Measurements from ENCODE around the gene ORC3. TPM values are rescaled to one million over a fixed set of nuclear protein-coding genes. Genes with fewer than 3 reads are reported as not detected.
"Not testable (repeated sequence)": the region's sequence is repeated elsewhere in the genome, so short reads cannot be mapped to it uniquely, and the experiment has no call there.

ORC3 gene
- total RNA-seq, 1 experiment from 2014 or later = 25.7 TPM

DNA sequence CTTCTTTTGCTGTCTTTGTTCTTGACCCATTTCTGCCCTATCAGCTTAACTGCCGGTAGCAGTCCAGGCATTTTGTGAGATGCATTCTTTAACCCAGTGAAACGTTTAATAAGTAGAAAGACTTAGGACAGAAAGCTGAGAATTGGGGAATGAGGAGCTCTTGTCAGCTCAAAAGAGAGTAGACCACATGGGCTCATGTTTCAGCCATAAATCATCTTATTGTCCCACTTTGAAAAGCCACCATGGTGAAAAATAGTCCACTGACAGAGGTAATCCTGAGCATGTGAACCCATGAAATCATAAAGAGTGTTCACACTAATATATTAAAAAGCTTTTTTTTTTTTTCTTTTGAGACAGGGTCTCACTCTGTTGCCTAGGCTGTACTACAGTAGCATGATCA is 16.3 kb downstream of the ORC3 start:
- no peak overlapping the region for H2AFZ ChIP-seq (ENCODE audit: low read length)
- H3K27me3 ChIP-seq (ENCODE audit: low read length) = no peaks in the 10 kb centered on the region
- H3K36me3 ChIP-seq (ENCODE audit: low read depth, low read length) = no peaks in the 10 kb centered on the region; the same call in none of the 2 replicates
- no TSS peak for BruUV-seq (replicated peaks)
- no peak overlapping the region for H3K4me3 ChIP-seq (ENCODE audit: low read length)
- no peak overlapping the region for H3K9ac ChIP-seq (ENCODE audit: low read length)
- ChIA-PET CTCF (no interaction called here), POLR2A (ENCODE audit: unreplicated experiment) (interaction anchor here (0.6 kb wide), 1 partner anchor 34 kb away, joined by 7 read pairs; no protein-coding TSS in a partner anchor)
- no peaks in the 10 kb centered on the region for H3K9me2 ChIP-seq (replicated peaks; ENCODE audit: low read length)
- TF ChIP-seq EZH2 (IDR thresholded peaks at IDR 0.05; ENCODE audit: low read length, unreplicated experiment) (no peak), EZH2phosphoT487 (IDR thresholded peaks at IDR 0.05; ENCODE audit: borderline replicate concordance, low read length) (no peak)
- TF ChIP-seq, protein P1, sequence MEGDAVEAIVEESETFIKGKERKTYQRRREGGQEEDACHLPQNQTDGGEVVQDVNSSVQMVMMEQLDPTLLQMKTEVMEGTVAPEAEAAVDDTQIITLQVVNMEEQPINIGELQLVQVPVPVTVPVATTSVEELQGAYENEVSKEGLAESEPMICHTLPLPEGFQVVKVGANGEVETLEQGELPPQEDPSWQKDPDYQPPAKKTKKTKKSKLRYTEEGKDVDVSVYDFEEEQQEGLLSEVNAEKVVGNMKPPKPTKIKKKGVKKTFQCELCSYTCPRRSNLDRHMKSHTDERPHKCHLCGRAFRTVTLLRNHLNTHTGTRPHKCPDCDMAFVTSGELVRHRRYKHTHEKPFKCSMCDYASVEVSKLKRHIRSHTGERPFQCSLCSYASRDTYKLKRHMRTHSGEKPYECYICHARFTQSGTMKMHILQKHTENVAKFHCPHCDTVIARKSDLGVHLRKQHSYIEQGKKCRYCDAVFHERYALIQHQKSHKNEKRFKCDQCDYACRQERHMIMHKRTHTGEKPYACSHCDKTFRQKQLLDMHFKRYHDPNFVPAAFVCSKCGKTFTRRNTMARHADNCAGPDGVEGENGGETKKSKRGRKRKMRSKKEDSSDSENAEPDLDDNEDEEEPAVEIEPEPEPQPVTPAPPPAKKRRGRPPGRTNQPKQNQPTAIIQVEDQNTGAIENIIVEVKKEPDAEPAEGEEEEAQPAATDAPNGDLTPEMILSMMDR (conservative IDR thresholded peaks at IDR 0.05; ENCODE audit: low read depth, low read length) = no peak
- H4K20me1 ChIP-seq (ENCODE audit: low read length) = no peaks in the 10 kb centered on the region
- intact Hi-C loops (cut with micrococcal nuclease) = loop anchor here (10.0 kb wide), 1 partner anchor 201 kb away; the partner anchor contains the start of gene CFAP206
- H3K4me1 ChIP-seq (ENCODE audit: insufficient read depth, low read length) = no peaks in the 10 kb centered on the region
- ATAC-seq (no peak), DNase-seq (no peak)
- H3K79me2 ChIP-seq (ENCODE audit: low read length) = no peaks in the 10 kb centered on the region
- no peaks in the 10 kb centered on the region for H3K9me3 ChIP-seq (ENCODE audit: low read length)
- H3K27ac ChIP-seq (ENCODE audit: low read length) = no peak overlapping the region
- no peak overlapping the region for H3K4me2 ChIP-seq (ENCODE audit: low read length)
- no peaks in the 10 kb centered on the region for H3F3A ChIP-seq (ENCODE audit: low read length, unreplicated experiment)

DNA sequence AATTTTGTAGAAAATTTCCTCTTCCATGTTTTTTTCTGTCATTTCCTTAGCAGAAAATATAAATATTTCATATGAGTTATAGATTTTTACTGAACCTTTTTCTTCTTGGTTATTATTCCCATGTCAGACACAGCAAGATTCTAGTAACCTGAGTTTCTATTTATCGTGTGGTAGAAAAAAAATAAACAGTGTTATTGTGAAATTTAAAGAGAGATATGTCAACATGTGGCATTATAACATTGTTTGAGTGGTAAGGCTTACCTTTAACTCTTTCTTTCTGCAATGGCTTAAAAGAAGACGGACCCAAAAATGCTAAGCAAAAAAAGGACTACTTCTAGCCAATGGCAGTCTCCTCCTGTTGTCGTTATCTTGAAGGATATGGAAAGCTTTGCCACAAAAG is 18.9 kb downstream of the ORC3 start:
- H3K79me2 ChIP-seq (ENCODE audit: low read length) = no peaks in the 10 kb centered on the region
- ChIA-PET CTCF (no interaction called here), POLR2A (ENCODE audit: unreplicated experiment) (no interaction called here)
- ATAC-seq (no peak), DNase-seq (no peak)
- H2AFZ ChIP-seq (ENCODE audit: low read length) = no peak overlapping the region
- H4K20me1 ChIP-seq (ENCODE audit: low read length) = no peaks in the 10 kb centered on the region
- H3K4me2 ChIP-seq (ENCODE audit: low read length) = no peak overlapping the region
- H3K4me3 ChIP-seq (ENCODE audit: low read length) = no peak overlapping the region
- intact Hi-C loops (cut with micrococcal nuclease) = loop anchor here (10.0 kb wide), 1 partner anchor 204 kb away; the partner anchor contains the start of gene CFAP206
- H3K27ac ChIP-seq (ENCODE audit: low read length) = no peak overlapping the region
- no peaks in the 10 kb centered on the region for H3K27me3 ChIP-seq (ENCODE audit: low read length)
- no peaks in the 10 kb centered on the region for H3K4me1 ChIP-seq (ENCODE audit: insufficient read depth, low read length)
- TF ChIP-seq, protein P1 (conservative IDR thresholded peaks at IDR 0.05; ENCODE audit: low read depth, low read length) = no peak
- TF ChIP-seq EZH2phosphoT487 (IDR thresholded peaks at IDR 0.05; ENCODE audit: borderline replicate concordance, low read length) (no peak), EZH2 (IDR thresholded peaks at IDR 0.05; ENCODE audit: low read length, unreplicated experiment) (no peak)
- no peaks in the 10 kb centered on the region for H3F3A ChIP-seq (ENCODE audit: low read length, unreplicated experiment)
- H3K9me2 ChIP-seq (replicated peaks; ENCODE audit: low read length) = no peaks in the 10 kb centered on the region
- no peak overlapping the region for H3K9ac ChIP-seq (ENCODE audit: low read length)
- no peaks in the 10 kb centered on the region for H3K9me3 ChIP-seq (ENCODE audit: low read length)
- BruUV-seq (replicated peaks) = no TSS peak
- peaks cover 10% of the 10 kb centered on the region for H3K36me3 ChIP-seq (ENCODE audit: low read depth, low read length)

DNA sequence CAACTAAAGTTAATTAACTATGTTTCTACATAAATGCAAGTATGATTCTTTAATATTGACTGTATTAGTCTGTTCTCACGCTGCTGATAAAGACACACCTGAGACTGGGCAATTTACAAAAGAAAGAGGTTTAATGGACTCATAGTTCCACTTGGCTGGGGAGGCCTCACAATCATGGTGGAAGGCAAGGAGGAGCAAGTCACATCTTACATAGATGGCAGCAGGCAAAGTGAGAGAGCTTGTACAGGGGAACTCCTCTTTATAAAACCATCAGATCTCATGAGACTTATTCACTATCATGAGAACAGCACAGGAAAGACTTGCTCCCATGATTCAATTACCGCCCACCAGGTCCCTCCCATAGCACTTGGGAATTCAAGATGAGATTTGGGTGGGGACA is 23.1 kb downstream of the ORC3 start:
- H3K9me2 ChIP-seq (replicated peaks; ENCODE audit: low read length); H3K27me3 ChIP-seq (ENCODE audit: low read length); H3F3A ChIP-seq (ENCODE audit: low read length, unreplicated experiment); H3K36me3 ChIP-seq (ENCODE audit: low read depth, low read length); H3K4me1 ChIP-seq (ENCODE audit: insufficient read depth, low read length); BruUV-seq (replicated peaks); POLR2A ChIA-PET (ENCODE audit: unreplicated experiment); H3K27ac ChIP-seq (ENCODE audit: low read length); ATAC-seq; intact Hi-C loops (cut with micrococcal nuclease); H3K9me3 ChIP-seq (ENCODE audit: low read length); H4K20me1 ChIP-seq (ENCODE audit: low read length); H3K4me3 ChIP-seq (ENCODE audit: low read length); H2AFZ ChIP-seq (ENCODE audit: low read length); DNase-seq; H3K4me2 ChIP-seq (ENCODE audit: low read length); CTCF ChIA-PET; H3K79me2 ChIP-seq (ENCODE audit: low read length); H3K9ac ChIP-seq (ENCODE audit: low read length): not testable (repeated sequence)

All from PC-3 (cell line).